Measurements from ENCODE around the gene ILDR2.

Gene ILDR2

GRCh38 chr1:166975361-166976129 lies at the start of gene ILDR2:
ILDR2 (minus strand) TSS chr1:166975540; CDS start chr1:166975268, 272 bp downstream.
- Histone ChIP-seq H3K27ac (ENCODE audit: low read depth, low read length) (peak within 1 kb of the TSS; percentile 79), H3K36me3 (ENCODE audit: insufficient read depth, low read length) (no peaks in the 10 kb centered on the region), H3K27me3 (ENCODE audit: control insufficient read depth in 1 of 2, insufficient read depth in 2 of 2, low read length in 2 of 2) (no peaks in the 10 kb centered on the region), H3K4me3 (ENCODE audit: low read depth in 1 of 2, low read length in 2 of 2) (peak within 1 kb of the TSS; percentile 70 to 75), H3K4me1 (ENCODE audit: insufficient read depth, low read length) (peaks cover 14% of the 10 kb centered on the region), H3K9me3 (ENCODE audit: low read length) (no peaks in the 10 kb centered on the region), H3K9ac (ENCODE audit: low read length) (peak within 1 kb of the TSS; percentile 81)

- Histone ChIP-seq H3K9me3 (ENCODE audit: low read length) (no peaks in the 10 kb centered on the region), H3K27ac (ENCODE audit: low read depth, low read length) (no peak overlapping the region), H3K4me1 (ENCODE audit: insufficient read depth, low read length) (no peaks in the 10 kb centered on the region), H3K9ac (ENCODE audit: low read length) (no peak overlapping the region), H3K27me3 (ENCODE audit: control insufficient read depth in 1 of 2, insufficient read depth in 2 of 2, low read length in 2 of 2) (peaks cover 0 to 4% of the 10 kb centered on the region in 2 donors), H3K36me3 (ENCODE audit: insufficient read depth, low read length) (no peaks in the 10 kb centered on the region), H3K4me3 (ENCODE audit: low read depth in 1 of 2, low read length in 2 of 2) (no peak overlapping the region)
Measured at GRCh38 chr1:167022384-167022783, 47.0 kb upstream of the ILDR2 start.

- Histone ChIP-seq H3K27ac (ENCODE audit: low read depth, low read length) (no peak overlapping the region), H3K9ac (ENCODE audit: low read length) (no peak overlapping the region), H3K27me3 (ENCODE audit: control insufficient read depth in 1 of 2, insufficient read depth in 2 of 2, low read length in 2 of 2) (no peaks in the 10 kb centered on the region), H3K4me1 (ENCODE audit: insufficient read depth, low read length) (no peaks in the 10 kb centered on the region), H3K9me3 (ENCODE audit: low read length) (no peaks in the 10 kb centered on the region), H3K4me3 (ENCODE audit: low read depth in 1 of 2, low read length in 2 of 2) (no peak overlapping the region), H3K36me3 (ENCODE audit: insufficient read depth, low read length) (no peaks in the 10 kb centered on the region)
Measured at GRCh38 chr1:167016100-167016750, 40.9 kb upstream of the ILDR2 start.

- no peak overlapping the region for H3K27ac ChIP-seq (ENCODE audit: low read depth, low read length)
Measured at GRCh38 chr1:167013108-167013929, 38.0 kb upstream of the ILDR2 start.

GRCh38 chr1:167012570-167012969 lies 37.2 kb upstream of the ILDR2 start:
- Histone ChIP-seq H3K27ac (ENCODE audit: low read depth, low read length) (no peak overlapping the region), H3K9ac (ENCODE audit: low read length) (no peak overlapping the region), H3K36me3 (ENCODE audit: insufficient read depth, low read length) (no peaks in the 10 kb centered on the region), H3K4me3 (ENCODE audit: low read depth in 1 of 2, low read length in 2 of 2) (no peak overlapping the region), H3K27me3 (ENCODE audit: control insufficient read depth in 1 of 2, insufficient read depth in 2 of 2, low read length in 2 of 2) (no peaks in the 10 kb centered on the region), H3K4me1 (ENCODE audit: insufficient read depth, low read length) (no peaks in the 10 kb centered on the region), H3K9me3 (ENCODE audit: low read length) (no peaks in the 10 kb centered on the region)

More at GRCh38 chr1:167013108-167013929, 38.0 kb upstream of the ILDR2 start:
- Histone ChIP-seq H3K36me3 (ENCODE audit: insufficient read depth, low read length) (no peaks in the 10 kb centered on the region), H3K4me3 (ENCODE audit: low read depth in 1 of 2, low read length in 2 of 2) (no peak overlapping the region), H3K27me3 (ENCODE audit: control insufficient read depth in 1 of 2, insufficient read depth in 2 of 2, low read length in 2 of 2) (no peaks in the 10 kb centered on the region), H3K9ac (ENCODE audit: low read length) (no peak overlapping the region), H3K9me3 (ENCODE audit: low read length) (no peaks in the 10 kb centered on the region), H3K4me1 (ENCODE audit: insufficient read depth, low read length) (no peaks in the 10 kb centered on the region)

GRCh38 chr1:167011560-167012191 lies 36.3 kb upstream of the ILDR2 start:
- no peak overlapping the region for H3K9ac ChIP-seq (ENCODE audit: low read length)
- no peaks in the 10 kb centered on the region for H3K27me3 ChIP-seq (ENCODE audit: control insufficient read depth in 1 of 2, insufficient read depth in 2 of 2, low read length in 2 of 2)
- no peaks in the 10 kb centered on the region for H3K36me3 ChIP-seq (ENCODE audit: insufficient read depth, low read length)

GRCh38 chr1:167003711-167004110 lies 28.4 kb upstream of the ILDR2 start:
- Histone ChIP-seq H3K36me3 (ENCODE audit: insufficient read depth, low read length) (no peaks in the 10 kb centered on the region), H3K27ac (ENCODE audit: low read depth, low read length) (no peak overlapping the region)

More at GRCh38 chr1:167011560-167012191, 36.3 kb upstream of the ILDR2 start:
- H3K9me3 ChIP-seq (ENCODE audit: low read length) = no peaks in the 10 kb centered on the region
- H3K4me3 ChIP-seq (ENCODE audit: low read depth in 1 of 2, low read length in 2 of 2) = no peak overlapping the region
- no peaks in the 10 kb centered on the region for H3K4me1 ChIP-seq (ENCODE audit: insufficient read depth, low read length)
- no peak overlapping the region for H3K27ac ChIP-seq (ENCODE audit: low read depth, low read length)

GRCh38 chr1:167002354-167002753 lies 27.0 kb upstream of the ILDR2 start:
- Histone ChIP-seq H3K9ac (ENCODE audit: low read length) (no peak overlapping the region), H3K9me3 (ENCODE audit: low read length) (no peaks in the 10 kb centered on the region), H3K4me3 (ENCODE audit: low read depth in 1 of 2, low read length in 2 of 2) (no peak overlapping the region), H3K27ac (ENCODE audit: low read depth, low read length) (no peak overlapping the region), H3K4me1 (ENCODE audit: insufficient read depth, low read length) (no peaks in the 10 kb centered on the region), H3K36me3 (ENCODE audit: insufficient read depth, low read length) (no peaks in the 10 kb centered on the region), H3K27me3 (ENCODE audit: control insufficient read depth in 1 of 2, insufficient read depth in 2 of 2, low read length in 2 of 2) (no peaks in the 10 kb centered on the region)

More at GRCh38 chr1:167003711-167004110, 28.4 kb upstream of the ILDR2 start:
- no peak overlapping the region for H3K9ac ChIP-seq (ENCODE audit: low read length)
- H3K27me3 ChIP-seq (ENCODE audit: control insufficient read depth in 1 of 2, insufficient read depth in 2 of 2, low read length in 2 of 2) = no peaks in the 10 kb centered on the region
- H3K4me1 ChIP-seq (ENCODE audit: insufficient read depth, low read length) = no peaks in the 10 kb centered on the region
- no peak overlapping the region for H3K4me3 ChIP-seq (ENCODE audit: low read depth in 1 of 2, low read length in 2 of 2)
- no peaks in the 10 kb centered on the region for H3K9me3 ChIP-seq (ENCODE audit: low read length)

- H3K27ac ChIP-seq (ENCODE audit: low read depth, low read length) = no peak overlapping the region
- H3K4me1 ChIP-seq (ENCODE audit: insufficient read depth, low read length) = no peaks in the 10 kb centered on the region
- no peak overlapping the region for H3K9ac ChIP-seq (ENCODE audit: low read length)
- H3K9me3 ChIP-seq (ENCODE audit: low read length) = no peaks in the 10 kb centered on the region
- no peaks in the 10 kb centered on the region for H3K36me3 ChIP-seq (ENCODE audit: insufficient read depth, low read length)
- H3K27me3 ChIP-seq (ENCODE audit: control insufficient read depth in 1 of 2, insufficient read depth in 2 of 2, low read length in 2 of 2) = no peaks in the 10 kb centered on the region
- no peak overlapping the region for H3K4me3 ChIP-seq (ENCODE audit: low read depth in 1 of 2, low read length in 2 of 2)
Measured at GRCh38 chr1:167000546-167000945, 25.2 kb upstream of the ILDR2 start.

- Histone ChIP-seq H3K4me1 (ENCODE audit: insufficient read depth, low read length) (no peaks in the 10 kb centered on the region), H3K9ac (ENCODE audit: low read length) (no peak overlapping the region), H3K27me3 (ENCODE audit: control insufficient read depth in 1 of 2, insufficient read depth in 2 of 2, low read length in 2 of 2) (no peaks in the 10 kb centered on the region), H3K36me3 (ENCODE audit: insufficient read depth, low read length) (no peaks in the 10 kb centered on the region), H3K9me3 (ENCODE audit: low read length) (no peaks in the 10 kb centered on the region), H3K4me3 (ENCODE audit: low read depth in 1 of 2, low read length in 2 of 2) (no peak overlapping the region), H3K27ac (ENCODE audit: low read depth, low read length) (no peak overlapping the region)
Measured at GRCh38 chr1:166999500-167000055, 24.2 kb upstream of the ILDR2 start.

- no peak overlapping the region for H3K4me3 ChIP-seq (ENCODE audit: low read depth in 1 of 2, low read length in 2 of 2)
- no peaks in the 10 kb centered on the region for H3K36me3 ChIP-seq (ENCODE audit: insufficient read depth, low read length)
- H3K27me3 ChIP-seq (ENCODE audit: control insufficient read depth in 1 of 2, insufficient read depth in 2 of 2, low read length in 2 of 2) = no peaks in the 10 kb centered on the region
- H3K4me1 ChIP-seq (ENCODE audit: insufficient read depth, low read length) = no peaks in the 10 kb centered on the region
- no peaks in the 10 kb centered on the region for H3K9me3 ChIP-seq (ENCODE audit: low read length)
- no peak overlapping the region for H3K27ac ChIP-seq (ENCODE audit: low read depth, low read length)
- no peak overlapping the region for H3K9ac ChIP-seq (ENCODE audit: low read length)
Measured at GRCh38 chr1:166999075-166999474, 23.7 kb upstream of the ILDR2 start.

All from muscle layer of colon (tissue), 2 donors.